Measurements from ENCODE around the gene PARVB.

Gene PARVB

GRCh38 chr22:44188986-44189630 lies 165.0 kb downstream of the PARVB start:
- no peak for TF ChIP-seq CTCF (IDR thresholded peaks at IDR 0.05; ENCODE audit: low read depth, low read length)
- no peak for DNase-seq (ENCODE audit: extremely low read depth, low read depth)

GRCh38 chr22:44190381-44190976 lies 166.4 kb downstream of the PARVB start:
- TF ChIP-seq CTCF (IDR thresholded peaks at IDR 0.05; ENCODE audit: low read depth, low read length) = no peak
- no peak for DNase-seq (ENCODE audit: extremely low read depth, low read depth)

- TF ChIP-seq CTCF (IDR thresholded peaks at IDR 0.05; ENCODE audit: low read depth, low read length) = no peak
- no peak for DNase-seq (ENCODE audit: extremely low read depth, low read depth)
Observed at GRCh38 chr22:44191036-44191454, 166.9 kb downstream of the PARVB start.

GRCh38 chr22:44192098-44192815 lies 168.2 kb downstream of the PARVB start:
- DNase-seq (ENCODE audit: extremely low read depth, low read depth) = no peak
- no peak for TF ChIP-seq CTCF (IDR thresholded peaks at IDR 0.05; ENCODE audit: low read depth, low read length)

GRCh38 chr22:44192816-44193534 lies 168.9 kb downstream of the PARVB start:
- TF ChIP-seq CTCF (IDR thresholded peaks at IDR 0.05; ENCODE audit: low read depth, low read length) = no peak
- no peak for DNase-seq (ENCODE audit: extremely low read depth, low read depth)

DNA sequence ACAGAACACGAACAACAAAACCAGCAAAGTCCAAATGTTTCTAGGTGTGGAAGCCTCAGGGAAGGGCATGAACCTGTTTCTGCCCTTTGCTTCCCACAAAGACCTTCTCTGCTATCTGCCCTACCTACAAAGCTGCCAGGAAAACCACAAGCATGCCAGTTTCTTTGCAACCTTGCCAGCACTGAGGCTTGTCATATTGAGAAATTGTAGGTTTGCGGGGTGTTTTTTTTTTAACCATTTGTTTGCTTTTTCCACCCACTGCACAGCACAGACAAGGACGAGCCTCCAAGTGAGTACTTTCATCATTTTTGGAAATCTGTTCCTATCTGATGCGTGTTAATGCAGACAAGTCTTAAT lies 169.4 kb downstream of the PARVB start:
- DNase-seq (ENCODE audit: extremely low read depth, low read depth) = no peak
- no peak for TF ChIP-seq CTCF (IDR thresholded peaks at IDR 0.05; ENCODE audit: low read depth, low read length)

DNA sequence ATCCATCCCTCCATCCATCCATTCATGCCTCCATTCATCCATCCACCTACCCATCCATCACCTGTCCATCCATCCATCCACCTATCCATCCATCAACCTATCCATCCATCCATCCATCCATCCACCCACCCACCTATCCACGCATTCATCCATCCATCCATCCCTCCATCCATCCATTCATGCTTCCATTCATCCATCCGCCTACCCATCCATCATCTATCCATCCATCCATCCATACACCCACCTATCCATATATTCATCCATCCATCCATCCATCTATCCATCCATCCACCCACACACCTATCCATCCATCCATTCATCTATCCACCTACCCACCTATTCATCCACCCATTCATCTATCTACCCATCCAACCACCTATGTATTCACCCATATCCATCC lies 170.5 kb downstream of the PARVB start:
- no peak for DNase-seq (ENCODE audit: extremely low read depth, low read depth)
- no peak for TF ChIP-seq CTCF (IDR thresholded peaks at IDR 0.05; ENCODE audit: low read depth, low read length)
